OCI-LY7 (cell line): ENCODE results near the gene PRDM2. TPM values are rescaled to one million over a fixed set of nuclear protein-coding genes. Genes with fewer than 3 reads are reported as not detected.

Experiments
- BruUV-seq: library from RNA; stranded (reverse); fragments of 400-500 nt; replicated peaks from 2 replicates; lab custom pipeline; 2021; lab: Mats Ljungman, UMichigan
- CTCF ChIA-PET: fragments of 300-600 bp; sonication (Branson Sonifier 250); formaldehyde crosslinking; loops from one replicate; lab custom pipeline; 2022; ENCODE audit warnings: antibody characterized with exemption; ENCODE audit not compliant: unreplicated experiment; lab: Charles Lee
- POLR2A ChIA-PET: fragments of 300-600 bp; sonication (Branson Sonifier 250); formaldehyde crosslinking; loops from one replicate; lab custom pipeline; 2022; ENCODE audit warnings: antibody characterized with exemption; lab: Charles Lee
- DNase-seq: peaks from one replicate; pipeline ENCODE4 v3.0.0-alpha.2; 2015; ENCODE audit warnings: low spot score
- H2AFZ ChIP-seq: fragments of 200-600 bp; sonication (generic), shearing (Covaris generic); 2 replicates; pipeline ENCODE4 v1.6.1; 2014; ENCODE audit warnings: mild to moderate bottlenecking, antibody characterized with exemption, low read length, moderate library complexity
- H3K27ac ChIP-seq: fragments of 200-600 bp; sonication (generic); 2 replicates; pipeline ENCODE4 v1.5.1; 2014; ENCODE audit warnings: mixed run types, low read depth, mild to moderate bottlenecking, moderate library complexity, low read length, inconsistent platforms; ENCODE audit not compliant: poor library complexity, severe bottlenecking
- H3K36me3 ChIP-seq: fragments of 200-600 bp; sonication (generic); 2 replicates; pipeline ENCODE4 v1.6.1; 2014; ENCODE audit warnings: mild to moderate bottlenecking, antibody characterized with exemption, low read length, moderate library complexity, mixed read lengths; ENCODE audit not compliant: insufficient read depth
- H3K4me1 ChIP-seq: fragments of 200-600 bp; sonication (generic); 2 replicates; pipeline ENCODE4 v1.5.1; 2014; ENCODE audit warnings: mild to moderate bottlenecking, low read length; ENCODE audit not compliant: insufficient read depth, poor library complexity, severe bottlenecking
- H3K4me2 ChIP-seq: fragments of 200-600 bp; sonication (generic); 2 replicates; pipeline ENCODE4 v1.6.1; 2014; ENCODE audit warnings: mild to moderate bottlenecking, low read length
- H3K4me3 ChIP-seq: fragments of 200-600 bp; sonication (generic); 2 replicates; pipeline ENCODE4 v1.5.1; 2014; ENCODE audit warnings: mild to moderate bottlenecking, low read depth, low read length; ENCODE audit not compliant: poor library complexity, severe bottlenecking
- H3K79me2 ChIP-seq: fragments of 200-600 bp; sonication (generic); 2 replicates; pipeline ENCODE4 v1.6.1; 2016; ENCODE audit warnings: low read depth, mild to moderate bottlenecking, low read length, moderate library complexity, mixed read lengths; ENCODE audit not compliant: insufficient read depth
- H3K9me2 ChIP-seq: fragments of 200-600 bp; sonication (generic); 2 replicates; pipeline ENCODE4 v1.6.1; 2016; ENCODE audit warnings: mild to moderate bottlenecking, low read length, mixed read lengths; ENCODE audit not compliant: insufficient read depth
- H3K9me3 ChIP-seq: fragments of 200-600 bp; sonication (generic); 2 replicates; pipeline ENCODE4 v1.6.1; 2014; ENCODE audit warnings: mild to moderate bottlenecking, mixed run types, low read length, mixed read lengths
- H4K20me1 ChIP-seq: fragments of 200-600 bp; sonication (generic); 2 replicates; pipeline ENCODE4 v1.6.1; 2014; ENCODE audit warnings: mild to moderate bottlenecking, antibody characterized with exemption, low read length, moderate library complexity, mixed read lengths; ENCODE audit not compliant: insufficient read depth
- CTCF ChIP-seq: fragments of 200-600 bp; sonication (generic); conservative IDR thresholded peaks from 2 replicates; pipeline ENCODE4 v1.5.1; 2014; ENCODE audit warnings: mild to moderate bottlenecking, antibody characterized with exemption, low read length, moderate library complexity, mixed read lengths
- EZH2phosphoT487 ChIP-seq: fragments of 200-600 bp; sonication (generic); IDR thresholded peaks from 2 replicates; pipeline ENCODE4 v1.6.1; 2018; ENCODE audit warnings: low read depth, borderline replicate concordance, mild to moderate bottlenecking, mixed run types, antibody characterized with exemption, low read length, moderate library complexity, mixed read lengths
- intact Hi-C: fragments of 100-400 bp; cut with micrococcal nuclease; formaldehyde crosslinking; loops from one replicate; pipeline ENCODE4 v1.10.0; 2022; ENCODE audit not compliant: unreplicated experiment
- total RNA-seq, 2 experiments: library from RNA; depleted of rRNA in 1 of 2; stranded (reverse); fragments of >200 nt in 1 of 2; shearing (Covaris generic) in 1 of 2; gene quantifications; 2 replicates each; pipeline ENCODE4 v1.2.3, GENCODE V29; 2014 to 2022

PRDM2 gene
- total RNA-seq, 2 experiments from 2014 or later, result 38.7 to 98.2 TPM

- TF ChIP-seq CTCF, result 0 out of 2 replicates have a peak, but pooled peaks have one; percentile 35
- TF ChIP-seq EZH2phosphoT487, result no peak
- TSS peak; percentile 97 for BruUV-seq
- peak overlapping the region; percentile 80 for H2AFZ ChIP-seq
Measured at GRCh38 chr1:13748610-13749505, 48.9 kb downstream of the PRDM2 start.

GRCh38 chr1:13749543-13750341 is 49.8 kb downstream of the PRDM2 start:
- H2AFZ ChIP-seq, result no peak overlapping the region
- peak; percentile 57 for DNase-seq
- ChIA-PET POLR2A (interaction anchor here (0.6 to 3.6 kb wide), 8 partner anchors 14 to 69 kb away, joined by 3 to 35 read pairs (median 6); no protein-coding TSS in a partner anchor), CTCF (interaction anchor here (0.9 kb wide), 1 partner anchor 14 kb away, joined by 3 read pairs; no protein-coding TSS in a partner anchor)
- peaks cover 55% of the 10 kb centered on the region for H3K36me3 ChIP-seq
- H3K9me3 ChIP-seq, result no peaks in the 10 kb centered on the region
- peak overlapping the region; percentile 60 for H3K27ac ChIP-seq
- peaks cover 59% of the 10 kb centered on the region for H3K79me2 ChIP-seq
- no peaks in the 10 kb centered on the region for H3K9me2 ChIP-seq
- H3K4me2 ChIP-seq, result peak overlapping the region; percentile 86
- intact Hi-C loops, result loop anchor here (1.0 kb wide), 1 partner anchor 18 kb away; no protein-coding TSS in a partner anchor
- H3K4me1 ChIP-seq, result peaks cover 54% of the 10 kb centered on the region
- peaks cover 51% of the 10 kb centered on the region for H4K20me1 ChIP-seq
- peak overlapping the region; percentile 96 for H3K4me3 ChIP-seq
- TF ChIP-seq CTCF (no peak), EZH2phosphoT487 (no peak)
- BruUV-seq, result no TSS peak

More at GRCh38 chr1:13748610-13749505, 48.9 kb downstream of the PRDM2 start:
- peak; percentile 96 for DNase-seq
- intact Hi-C loops, result loop anchor here (1.0 kb wide), 1 partner anchor 18 kb away; no protein-coding TSS in a partner anchor
- peak overlapping the region; percentile 96 for H3K4me3 ChIP-seq
- peaks cover 42% of the 10 kb centered on the region for H4K20me1 ChIP-seq
- peak overlapping the region; percentile 97 for H3K4me2 ChIP-seq
- H3K36me3 ChIP-seq, result peaks cover 54% of the 10 kb centered on the region
- ChIA-PET CTCF (interaction anchor here (0.9 kb wide), 1 partner anchor 13 kb away, joined by 3 read pairs; no protein-coding TSS in a partner anchor), POLR2A (interaction anchor here (0.6 to 3.6 kb wide), 10 partner anchors 14 to 70 kb away, joined by 3 to 35 read pairs (median 5); no protein-coding TSS in a partner anchor)
- H3K79me2 ChIP-seq, result peaks cover 51% of the 10 kb centered on the region
- H3K4me1 ChIP-seq, result peaks cover 45% of the 10 kb centered on the region
- H3K9me2 ChIP-seq, result no peaks in the 10 kb centered on the region
- H3K9me3 ChIP-seq, result no peaks in the 10 kb centered on the region
- H3K27ac ChIP-seq, result peak overlapping the region; percentile 65
